GM19023 (cell line): Measurements from ENCODE around the gene NR3C2.

Experiments used
- ATAC-seq: cut with Tn5 transposase; IDR thresholded peaks from one replicate; pipeline ENCODE4 v1.9.1; 2021; ENCODE audit warnings: mild to moderate bottlenecking, moderate library complexity; ENCODE audit not compliant: unreplicated experiment

Gene NR3C2

GRCh38 chr4:148118633-148119032 lies 323.6 kb downstream of the NR3C2 start:
- ATAC-seq: no peak

- no peak for ATAC-seq
Observed at GRCh38 chr4:148118179-148118578, 324.0 kb downstream of the NR3C2 start.

- ATAC-seq: no peak
Observed at GRCh38 chr4:148116969-148117368, 325.2 kb downstream of the NR3C2 start.

GRCh38 chr4:148116264-148116663 lies 325.9 kb downstream of the NR3C2 start:
- no peak for ATAC-seq

GRCh38 chr4:148114436-148114835 lies 327.8 kb downstream of the NR3C2 start:
- no peak for ATAC-seq

- ATAC-seq: no peak
Observed at GRCh38 chr4:148112231-148112982, 329.8 kb downstream of the NR3C2 start.

- no peak for ATAC-seq
Observed at GRCh38 chr4:148110169-148110568, 332.0 kb downstream of the NR3C2 start.

- no peak for ATAC-seq
Observed at GRCh38 chr4:148109216-148109615, 333.0 kb downstream of the NR3C2 start.

- ATAC-seq: no peak
Observed at GRCh38 chr4:148108766-148109165, 333.4 kb downstream of the NR3C2 start.

GRCh38 chr4:148103597-148104355 lies 338.4 kb downstream of the NR3C2 start:
- no peak for ATAC-seq

- ATAC-seq: no peak
Observed at GRCh38 chr4:148101790-148102189, 340.4 kb downstream of the NR3C2 start.

GRCh38 chr4:148101235-148101634 lies 341.0 kb downstream of the NR3C2 start:
- ATAC-seq: no peak

- no peak for ATAC-seq
Observed at GRCh38 chr4:148097801-148098200, 344.4 kb downstream of the NR3C2 start.

GRCh38 chr4:148095346-148095923 lies 346.8 kb downstream of the NR3C2 start:
- no peak for ATAC-seq

- ATAC-seq: no peak
Observed at GRCh38 chr4:148094149-148094548, 348.1 kb downstream of the NR3C2 start.

GRCh38 chr4:148093065-148093464 lies 349.1 kb downstream of the NR3C2 start:
- no peak for ATAC-seq

GRCh38 chr4:148092316-148093014 lies 349.7 kb downstream of the NR3C2 start:
- ATAC-seq: no peak

- ATAC-seq: no peak
Observed at GRCh38 chr4:148091896-148092295, 350.3 kb downstream of the NR3C2 start.

GRCh38 chr4:148090503-148091476 lies 351.4 kb downstream of the NR3C2 start:
- ATAC-seq: no peak

GRCh38 chr4:148090029-148090428 lies 352.2 kb downstream of the NR3C2 start:
- no peak for ATAC-seq
